Keratinocyte (primary cell): Measurements from ENCODE around the gene PSMB7.

Source experiments
- EZH2 ChIP-seq: IDR thresholded peaks from one replicate; pipeline ENCODE4 v1.6.1; 2012; ENCODE audit warnings: inconsistent platforms, mild to moderate bottlenecking, low read length, moderate library complexity
- TF ChIP-seq, protein P1 (sequence below), 3 experiments: IDR thresholded peaks in 1 of 3; conservative IDR thresholded peaks in 1 of 3; optimal IDR thresholded peaks in 1 of 3; 2 replicates in 2 of 3; 3 replicates in 1 of 3; pipeline versions ENCODE3 to v1.5.1; 2011; ENCODE audit warnings: low read length in 3 of 3, mild to moderate bottlenecking in 3 of 3, moderate library complexity in 2 of 3, control low read depth in 1 of 3, inconsistent platforms in 1 of 3; ENCODE audit not compliant: insufficient read depth in 2 of 3; ENCODE audit errors: extremely low read depth in 1 of 3

DNA sequence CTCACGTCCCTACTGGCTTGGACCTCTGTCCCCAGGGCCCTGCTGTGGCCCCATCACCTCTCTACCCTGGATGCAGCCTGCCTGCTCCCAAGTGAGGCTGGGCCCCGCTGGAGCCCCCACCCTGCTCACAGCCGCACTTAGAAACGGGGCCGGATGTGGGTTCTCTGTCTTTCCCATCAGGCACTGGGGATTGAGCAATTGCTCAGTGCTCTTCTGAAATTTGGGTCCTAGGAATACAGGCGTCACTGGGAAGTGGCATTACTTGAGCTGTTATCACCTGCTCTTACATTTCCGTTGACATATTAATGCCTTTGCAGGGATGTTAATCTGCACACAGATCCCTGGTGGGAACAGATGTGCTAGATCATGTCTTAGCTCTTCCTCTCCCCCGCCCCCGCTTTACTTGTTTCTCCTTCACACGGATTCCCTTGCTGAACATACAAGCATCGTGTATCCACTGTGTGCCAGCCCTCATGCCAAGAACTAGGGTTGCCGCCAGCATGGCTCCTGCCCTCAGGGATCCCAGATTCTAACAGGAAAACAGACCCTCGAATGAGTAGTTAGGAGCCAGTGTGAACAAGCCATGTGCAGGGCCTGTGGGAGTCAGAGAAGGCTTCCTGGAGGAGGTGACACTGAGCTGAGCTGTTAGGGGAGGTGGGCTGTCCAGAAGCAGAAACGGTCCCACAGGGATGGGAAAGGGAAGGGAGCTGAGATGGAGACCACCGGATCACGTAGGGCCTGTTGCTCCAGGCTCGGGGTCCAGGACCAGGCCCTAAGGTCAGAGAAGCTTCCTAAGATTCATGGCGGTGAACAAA is 92.4 kb downstream of the PSMB7 start:
- TF ChIP-seq, protein P1, sequence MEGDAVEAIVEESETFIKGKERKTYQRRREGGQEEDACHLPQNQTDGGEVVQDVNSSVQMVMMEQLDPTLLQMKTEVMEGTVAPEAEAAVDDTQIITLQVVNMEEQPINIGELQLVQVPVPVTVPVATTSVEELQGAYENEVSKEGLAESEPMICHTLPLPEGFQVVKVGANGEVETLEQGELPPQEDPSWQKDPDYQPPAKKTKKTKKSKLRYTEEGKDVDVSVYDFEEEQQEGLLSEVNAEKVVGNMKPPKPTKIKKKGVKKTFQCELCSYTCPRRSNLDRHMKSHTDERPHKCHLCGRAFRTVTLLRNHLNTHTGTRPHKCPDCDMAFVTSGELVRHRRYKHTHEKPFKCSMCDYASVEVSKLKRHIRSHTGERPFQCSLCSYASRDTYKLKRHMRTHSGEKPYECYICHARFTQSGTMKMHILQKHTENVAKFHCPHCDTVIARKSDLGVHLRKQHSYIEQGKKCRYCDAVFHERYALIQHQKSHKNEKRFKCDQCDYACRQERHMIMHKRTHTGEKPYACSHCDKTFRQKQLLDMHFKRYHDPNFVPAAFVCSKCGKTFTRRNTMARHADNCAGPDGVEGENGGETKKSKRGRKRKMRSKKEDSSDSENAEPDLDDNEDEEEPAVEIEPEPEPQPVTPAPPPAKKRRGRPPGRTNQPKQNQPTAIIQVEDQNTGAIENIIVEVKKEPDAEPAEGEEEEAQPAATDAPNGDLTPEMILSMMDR (optimal IDR thresholded peaks at IDR 0.05 in 1 of 3, IDR thresholded peaks at IDR 0.05 in 1 of 3, conservative IDR thresholded peaks at IDR 0.05 in 1 of 3; ENCODE audit: extremely low read depth in 1 of 3, insufficient read depth in 2 of 3, low read length in 3 of 3), result no peak
- TF ChIP-seq EZH2, result no peak
